Neuronal stem cell (in vitro differentiated cells): ENCODE data around the gene HAUS5.

Experiments used
- DNase-seq: peaks from one replicate; pipeline ENCODE4 v3.0.0-alpha.2; 2013; ENCODE audit warnings: low spot score
- H2AFZ ChIP-seq: one replicate; pipeline ENCODE4 v1.6.1; 2013; ENCODE audit warnings: mild to moderate bottlenecking, low read length, inconsistent platforms
- H2AK5ac ChIP-seq: 2 replicates; pipeline ENCODE4 v1.6.1; 2013; ENCODE audit warnings: low read depth, mild to moderate bottlenecking, inconsistent platforms, low read length, moderate library complexity, mixed read lengths
- H2BK120ac ChIP-seq: 2 replicates; pipeline ENCODE4 v1.6.1; 2013; ENCODE audit warnings: low read depth, mild to moderate bottlenecking, inconsistent platforms, low read length, moderate library complexity, mixed read lengths
- H2BK12ac ChIP-seq: one replicate; pipeline ENCODE4 v1.6.1; 2013; ENCODE audit warnings: low read length, inconsistent platforms
- H2BK15ac ChIP-seq: 2 replicates; pipeline ENCODE4 v1.6.1; 2013; ENCODE audit warnings: mild to moderate bottlenecking, low read length, inconsistent platforms, mixed read lengths
- H2BK5ac ChIP-seq: one replicate; pipeline ENCODE4 v1.6.1; 2013; ENCODE audit warnings: inconsistent platforms, mild to moderate bottlenecking, low read length, moderate library complexity
- H3K14ac ChIP-seq: one replicate; pipeline ENCODE4 v1.6.1; 2013; ENCODE audit warnings: low read length, inconsistent platforms
- H3K18ac ChIP-seq: 2 replicates; pipeline ENCODE4 v1.6.1; 2013; ENCODE audit warnings: low read length, inconsistent platforms
- H3K23ac ChIP-seq: 2 replicates; pipeline ENCODE4 v1.6.1; 2013; ENCODE audit warnings: low read depth, mild to moderate bottlenecking, mixed read lengths, low read length, inconsistent platforms; ENCODE audit not compliant: poor library complexity
- H3K27ac ChIP-seq: replicated peaks from 3 replicates; pipeline ENCODE4 v1.5.1; 2013; ENCODE audit warnings: low read length, inconsistent platforms
- H3K27me3 ChIP-seq, 3 experiments: 2 replicates each; pipeline ENCODE4 v1.6.1; 2013; ENCODE audit warnings: low read length in 3 of 3, mild to moderate bottlenecking in 2 of 3, inconsistent platforms in 1 of 3, low read depth in 1 of 3, mixed read lengths in 1 of 3, moderate library complexity in 1 of 3; ENCODE audit not compliant: control insufficient read depth in 3 of 3, insufficient read depth in 3 of 3
- H3K36me3 ChIP-seq, 2 donors: replicated peaks in 1 of 2; 2 replicates each; pipeline ENCODE4 v1.6.1; 2013; ENCODE audit warnings: low read length in 2 of 2; ENCODE audit not compliant: control insufficient read depth in 2 of 2, insufficient read depth in 2 of 2
- H3K4ac ChIP-seq: 2 replicates; pipeline ENCODE4 v1.6.1; 2013; ENCODE audit warnings: inconsistent platforms, mild to moderate bottlenecking, low read length, moderate library complexity
- H3K4me1 ChIP-seq, 2 donors: 1 replicate in 1 of 2; 2 replicates in 1 of 2; pipeline ENCODE4 v1.6.1; 2013; ENCODE audit warnings: low read length in 2 of 2, low read depth in 1 of 2; ENCODE audit not compliant: control insufficient read depth in 2 of 2, insufficient read depth in 1 of 2
- H3K4me2 ChIP-seq: one replicate; pipeline ENCODE4 v1.6.1; 2013; ENCODE audit warnings: mild to moderate bottlenecking, low read length, inconsistent platforms; ENCODE audit not compliant: insufficient read depth, poor library complexity, severe bottlenecking
- H3K4me3 ChIP-seq, 2 donors: 2 replicates each; pipeline ENCODE4 v1.5.1; 2013; ENCODE audit warnings: low read length in 2 of 2, mild to moderate bottlenecking in 2 of 2, inconsistent platforms in 1 of 2, moderate library complexity in 1 of 2
- H3K79me1 ChIP-seq: one replicate; pipeline ENCODE4 v1.6.1; 2013; ENCODE audit warnings: low read depth, mild to moderate bottlenecking, inconsistent platforms, low read length, moderate library complexity
- H3K9ac ChIP-seq: one replicate; pipeline ENCODE4 v1.6.1; 2013; ENCODE audit warnings: mild to moderate bottlenecking, low read depth, low read length, inconsistent platforms; ENCODE audit not compliant: poor library complexity
- H3K9me3 ChIP-seq, 2 donors: replicated peaks in 1 of 2; 2 replicates each; pipeline versions ENCODE3 to v1.6.1; 2013; ENCODE audit warnings: low read length in 2 of 2, mild to moderate bottlenecking in 2 of 2, inconsistent platforms in 1 of 2, low read depth in 1 of 2, mixed read lengths in 1 of 2, moderate library complexity in 1 of 2; ENCODE audit not compliant: control insufficient read depth in 2 of 2, insufficient read depth in 1 of 2
- H4K8ac ChIP-seq: one replicate; pipeline ENCODE4 v1.6.1; 2013; ENCODE audit warnings: low read depth, mild to moderate bottlenecking, inconsistent platforms, low read length, moderate library complexity
- H4K91ac ChIP-seq: one replicate; pipeline ENCODE4 v1.6.1; 2013; ENCODE audit warnings: low read length, low read depth, mild to moderate bottlenecking, inconsistent platforms; ENCODE audit not compliant: poor library complexity
- WGBS, 2 donors: extraction: QIAGEN DNeasy Blood & Tissue Kit; methylation state at CpG; one replicate each; pipeline ENCODE4 v1.1.7; 2013; ENCODE audit warnings: missing lambda C conversion rate in 2 of 2, mixed read lengths in 1 of 2; ENCODE audit not compliant: insufficient read length in 2 of 2, insufficient replicate concordance in 1 of 2; ENCODE audit errors: extremely low coverage in 2 of 2; 5-methylcytosine and 5-hydroxymethylcytosine counted together

Gene HAUS5

GRCh38 chr19:35612224-35612558, 344 bp upstream of the HAUS5 start:
- no peak overlapping the region for H2BK5ac ChIP-seq
- H3K4me3 ChIP-seq = peak overlapping the region in 1 of 2 donors; percentile 88
- H2AK5ac ChIP-seq = no peak overlapping the region
- H3K4me1 ChIP-seq = peaks cover 0 to 2% of the 10 kb centered on the region in 2 donors
- DNase-seq = peak; percentile 9
- no peak overlapping the region for H2BK12ac ChIP-seq
- no CpG with 5 or more reads among the region's 9 CpGs for WGBS, 2 donors
- H3K27ac ChIP-seq = no peak overlapping the region
- no peak overlapping the region for H4K91ac ChIP-seq
- H3K79me1 ChIP-seq = peaks cover 4% of the 10 kb centered on the region
- no peak overlapping the region for H3K4me2 ChIP-seq
- no peak overlapping the region for H2BK120ac ChIP-seq
- H3K4ac ChIP-seq = no peak overlapping the region
- no peak overlapping the region for H3K14ac ChIP-seq
- peak overlapping the region; percentile 96 for H2AFZ ChIP-seq
- H4K8ac ChIP-seq = no peak overlapping the region
- H3K27me3 ChIP-seq = no peaks in the 10 kb centered on the region
- peaks cover 0 to 3% of the 10 kb centered on the region in 2 donors for H3K9me3 ChIP-seq
- H3K9ac ChIP-seq = peak overlapping the region; percentile 54
- H3K36me3 ChIP-seq = peaks cover 15 to 28% of the 10 kb centered on the region in 2 donors
- no peak overlapping the region for H2BK15ac ChIP-seq
- no peak overlapping the region for H3K18ac ChIP-seq
- no peak overlapping the region for H3K23ac ChIP-seq

- Histone ChIP-seq H3K4me2 (peak overlapping the region; percentile 91), H3K4ac (no peak overlapping the region), H3K27ac (no peak overlapping the region), H3K4me3 (peak overlapping the region; percentile 40 to 88), H3K9ac (no peak overlapping the region), H3K23ac (no peak overlapping the region), H3K9me3 (no peaks in the 10 kb centered on the region), H3K14ac (no peak overlapping the region), H2BK12ac (no peak overlapping the region), H3K18ac (no peak overlapping the region), H3K4me1 (peaks cover 0 to 2% of the 10 kb centered on the region in 2 donors), H4K91ac (no peak overlapping the region), H2AFZ (no peak overlapping the region), H2AK5ac (no peak overlapping the region), H3K79me1 (peaks cover 6% of the 10 kb centered on the region), H3K36me3 (peaks cover 22 to 41% of the 10 kb centered on the region in 2 donors), H3K27me3 (no peaks in the 10 kb centered on the region), H2BK120ac (no peak overlapping the region), H2BK5ac (no peak overlapping the region), H2BK15ac (no peak overlapping the region), H4K8ac (no peak overlapping the region)
- WGBS, 2 donors = no CpG with 5 or more reads among the region's 1 CpG
- no peak for DNase-seq
Measured at GRCh38 chr19:35613574-35613973, 1.0 kb downstream of the HAUS5 start.

DNA sequence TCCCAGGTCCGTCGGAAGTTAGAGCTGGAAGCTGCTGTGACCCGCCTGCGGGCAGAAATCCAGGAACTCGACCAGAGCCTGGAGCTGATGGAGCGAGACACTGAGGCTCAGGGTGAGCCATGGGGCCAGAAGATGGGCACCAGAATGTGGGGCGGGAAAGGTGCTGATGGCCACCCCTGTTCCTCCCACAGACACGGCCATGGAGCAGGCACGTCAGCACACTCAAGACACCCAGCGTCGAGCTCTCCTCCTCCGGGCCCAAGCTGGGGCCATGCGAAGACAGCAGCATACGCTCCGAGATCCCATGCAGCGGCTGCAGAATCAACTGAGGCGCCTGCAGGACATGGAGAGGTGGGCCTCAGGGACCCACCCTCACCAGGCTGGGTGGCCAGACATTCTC, 2.5 kb downstream of the HAUS5 start:
- no peaks in the 10 kb centered on the region for H3K9me3 ChIP-seq
- DNase-seq = no peak
- no peak overlapping the region for H2BK12ac ChIP-seq
- no CpG with 5 or more reads among the region's 17 CpGs for WGBS, 2 donors
- H3K4me1 ChIP-seq = peaks cover 0 to 2% of the 10 kb centered on the region in 2 donors
- H4K8ac ChIP-seq = no peak overlapping the region
- H3K18ac ChIP-seq = no peak overlapping the region
- no peak overlapping the region for H4K91ac ChIP-seq
- peaks cover 6% of the 10 kb centered on the region for H3K79me1 ChIP-seq
- H3K4me3 ChIP-seq = no peak overlapping the region
- no peak overlapping the region for H3K14ac ChIP-seq
- no peak overlapping the region for H2BK5ac ChIP-seq
- H3K27me3 ChIP-seq = no peaks in the 10 kb centered on the region
- H2AFZ ChIP-seq = no peak overlapping the region
- no peak overlapping the region for H3K4me2 ChIP-seq
- no peak overlapping the region for H3K27ac ChIP-seq
- no peak overlapping the region for H3K9ac ChIP-seq
- H3K23ac ChIP-seq = no peak overlapping the region
- no peak overlapping the region for H2BK120ac ChIP-seq
- H2BK15ac ChIP-seq = no peak overlapping the region
- H3K4ac ChIP-seq = no peak overlapping the region
- H3K36me3 ChIP-seq = peaks cover 26 to 54% of the 10 kb centered on the region in 2 donors
- no peak overlapping the region for H2AK5ac ChIP-seq

DNA sequence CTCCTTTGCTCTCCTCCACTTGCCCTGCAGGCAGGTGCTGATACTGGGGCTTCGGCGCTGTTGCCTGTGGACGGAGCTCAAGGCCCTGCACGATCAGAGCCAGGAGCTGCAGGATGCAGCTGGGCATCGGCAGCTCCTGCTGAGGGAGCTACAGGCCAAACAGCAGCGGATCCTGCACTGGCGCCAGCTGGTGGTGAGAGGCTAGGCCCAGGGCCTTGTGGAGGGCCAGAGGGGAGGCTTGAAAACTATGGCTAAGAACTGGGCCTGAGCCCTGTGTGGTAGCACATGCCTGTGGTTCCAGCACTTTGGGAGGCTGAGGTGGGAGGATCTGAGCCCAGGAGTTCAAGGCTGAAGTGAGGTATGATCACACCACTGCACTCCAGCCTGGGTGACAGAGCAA, 6.3 kb downstream of the HAUS5 start:
- H3K23ac ChIP-seq = no peak overlapping the region
- H3K79me1 ChIP-seq = peaks cover 4% of the 10 kb centered on the region
- H4K8ac ChIP-seq = no peak overlapping the region
- no peak overlapping the region for H3K27ac ChIP-seq
- no CpG with 5 or more reads among the region's 7 CpGs for WGBS, 2 donors
- no peak overlapping the region for H2BK12ac ChIP-seq
- H2BK120ac ChIP-seq = no peak overlapping the region
- H3K4me1 ChIP-seq = no peaks in the 10 kb centered on the region
- DNase-seq = no peak
- no peak overlapping the region for H3K18ac ChIP-seq
- no peak overlapping the region for H2AFZ ChIP-seq
- no peak overlapping the region for H2BK15ac ChIP-seq
- no peak overlapping the region for H4K91ac ChIP-seq
- H3K4ac ChIP-seq = no peak overlapping the region
- H3K9ac ChIP-seq = no peak overlapping the region
- H3K14ac ChIP-seq = no peak overlapping the region
- peaks cover 42 to 81% of the 10 kb centered on the region in 2 donors for H3K36me3 ChIP-seq
- H3K4me2 ChIP-seq = no peak overlapping the region
- H2BK5ac ChIP-seq = no peak overlapping the region
- no peak overlapping the region for H2AK5ac ChIP-seq
- no peak overlapping the region for H3K4me3 ChIP-seq
- H3K9me3 ChIP-seq = no peaks in the 10 kb centered on the region
- no peaks in the 10 kb centered on the region for H3K27me3 ChIP-seq
